K562 (cell line): ENCODE data around the gene BIRC5. TPM values are rescaled to one million over a fixed set of nuclear protein-coding genes. Genes with fewer than 3 reads are reported as not detected.
A peak's percentile ranks its signal among the peaks of the same experiment; 100 is the strongest.

Experiments used
- ATAC-seq: fragments of 200-7000 bp; cut with Tn5 transposase; 3 replicates; pipeline ENCODE4 v1.9.1; 2020; ENCODE audit warnings: moderate library complexity
- BruUV-seq: library from RNA; stranded (reverse); fragments of 400-500 nt; replicated peaks from 2 replicates; lab custom pipeline; 2021; lab: Mats Ljungman, UMichigan
- CTCF ChIA-PET: fragments of 300-600 bp; formaldehyde crosslinking; extraction: SDS; loops from one replicate; lab custom pipeline; 2021; ENCODE audit warnings: low intra/inter-chr PET ratio; lab: Yijun Ruan, JAX
- POLR2A ChIA-PET: fragments of 300-600, 350-650 bp; sonication (Branson Sonifier 250); formaldehyde crosslinking; extraction: SDS; loops from one replicate; lab custom pipeline; 2021; ENCODE audit warnings: antibody characterized with exemption, inconsistent platforms; lab: Yijun Ruan, JAX
- DNase-seq, 4 experiments: peaks; one replicate each; pipeline versions ENCODE4 v3.0.0 to v3.0.0-alpha.2; 2011 to 2018; ENCODE audit warnings: low spot score in 3 of 4, mixed read lengths in 3 of 4; ENCODE audit errors: extremely low read depth in 1 of 4
- FAIRE-seq: peaks from 2 replicates; lab custom pipeline; 2011; peaks lifted over from hg19 to GRCh38; lab: Jason Lieb, UNC
- H2AFZ ChIP-seq: 2 replicates; pipeline ENCODE4 v1.6.0; 2011; ENCODE audit warnings: low read depth, low read length, control low read depth, inconsistent platforms
- H3K27ac ChIP-seq: fragments of 200-600 bp; 3 replicates; pipeline ENCODE4 v1.8.0; 2011; ENCODE audit warnings: low read depth, mild to moderate bottlenecking, control low read depth, inconsistent platforms, low read length, moderate library complexity, mixed read lengths; ENCODE audit errors: extremely low read depth
- H3K27me3 ChIP-seq, 2 experiments: fragments of 300-600 bp in 1 of 2; 2 replicates in 1 of 2; 3 replicates in 1 of 2; pipeline versions ENCODE4 v1.6.0 to v1.8.0; 2011; ENCODE audit warnings: inconsistent platforms in 2 of 2, low read length in 2 of 2, mild to moderate bottlenecking in 1 of 2, mixed read lengths in 1 of 2, moderate library complexity in 1 of 2; ENCODE audit not compliant: control insufficient read depth in 2 of 2, insufficient read depth in 2 of 2
- H3K36me3 ChIP-seq: fragments of 300-600 bp; 3 replicates; pipeline ENCODE4 v1.8.0; 2011; ENCODE audit warnings: mild to moderate bottlenecking, low read length, inconsistent platforms; ENCODE audit not compliant: control insufficient read depth, insufficient read depth
- H3K4me1 ChIP-seq, 2 experiments: fragments of 200-600 bp in 1 of 2; replicated peaks in 1 of 2; 2 replicates in 1 of 2; 3 replicates in 1 of 2; pipeline versions ENCODE4 v1.5.1 to v1.8.0; 2011; ENCODE audit warnings: inconsistent platforms in 2 of 2, low read length in 2 of 2, mild to moderate bottlenecking in 1 of 2, mixed read lengths in 1 of 2, moderate library complexity in 1 of 2; ENCODE audit not compliant: control insufficient read depth in 2 of 2, insufficient read depth in 2 of 2
- H3K4me2 ChIP-seq: 2 replicates; pipeline ENCODE4 v1.6.1; 2011; ENCODE audit warnings: low read length, control low read depth, inconsistent platforms, mixed read lengths; ENCODE audit not compliant: insufficient read depth
- H3K4me3 ChIP-seq: fragments of 200-600 bp; sonication (generic), shearing (Covaris generic); 2 replicates; pipeline ENCODE4 v1.5.1; 2016; ENCODE audit warnings: control low read depth, inconsistent platforms
- H3K79me2 ChIP-seq: fragments of 200-600 bp; 3 replicates; pipeline ENCODE4 v1.8.0; 2011; ENCODE audit warnings: low read length, inconsistent platforms; ENCODE audit not compliant: control insufficient read depth, insufficient read depth
- H3K9ac ChIP-seq, 2 experiments: 2 replicates each; pipeline versions ENCODE4 v1.6.0 to v1.6.1; 2011; ENCODE audit warnings: low read depth in 2 of 2, low read length in 2 of 2, control low read depth in 1 of 2, inconsistent platforms in 1 of 2, mild to moderate bottlenecking in 1 of 2, mixed read lengths in 1 of 2; ENCODE audit not compliant: insufficient read depth in 1 of 2
- H3K9me1 ChIP-seq: one replicate; pipeline ENCODE4 v1.6.0; 2011; ENCODE audit warnings: inconsistent platforms, mild to moderate bottlenecking, low read length, moderate library complexity; ENCODE audit not compliant: control insufficient read depth, insufficient read depth
- H3K9me3 ChIP-seq: replicated peaks from 2 replicates; pipeline ENCODE4 v1.5.1; 2011; ENCODE audit warnings: low read depth, low read length, inconsistent platforms; ENCODE audit not compliant: control insufficient read depth, insufficient read depth
- H4K20me1 ChIP-seq: replicated peaks from 2 replicates; pipeline ENCODE4 v1.6.1; 2011; ENCODE audit warnings: low read length, inconsistent platforms, mixed read lengths; ENCODE audit not compliant: control insufficient read depth, insufficient read depth
- PTRF ChIP-seq: fragments of 450-650 bp; IDR thresholded peaks from 2 replicates; pipeline ENCODE4 v1.6.1; 2016; ENCODE audit warnings: mild to moderate bottlenecking, missing genetic modification characterization, missing compliant biosample characterization
- WGBS: fragments of 100-300 bp; shearing (Covaris generic); methylation state at CpG from one replicate; pipeline ENCODE4 v1.1.6; 2016; ENCODE audit warnings: low coverage, mixed read lengths; ENCODE audit not compliant: insufficient coverage; ENCODE audit errors: missing lambda C conversion rate; 5-methylcytosine and 5-hydroxymethylcytosine counted together
- in situ Hi-C: fragments of 300-500 bp; cut with MboI; formaldehyde crosslinking; loops from 4 replicates; pipeline ENCODE4 v1.15.0; 2018; ENCODE audit warnings: inconsistent platforms, mixed read lengths
- intact Hi-C: fragments of 100-400 bp; cut with micrococcal nuclease; formaldehyde crosslinking; loops from 2 replicates; pipeline ENCODE4 v1.14.2; 2022
- polyA plus RNA-seq, 8 experiments: library from polyadenylated mRNA; depleted of rRNA in 4 of 8; stranded (reverse) in 5 of 8; unstranded in 3 of 8; fragments of >200 nt; fragmentation: Nextera tagmentation in 2 of 8; fragmentation: Illumina TruSeq in 1 of 8; extraction: Ambion mirVana in 2 of 8; extraction: Trizol in 1 of 8; gene quantifications; 2 replicates each; pipeline versions ENCODE4 v1.2.1 to v1.2.3, GENCODE V29; 2011 to 2014; ENCODE audit warnings: inconsistent platforms in 1 of 8, missing spikeins in 1 of 8
- total RNA-seq, 7 experiments: library from RNA; depleted of rRNA in 6 of 7; stranded (reverse); fragments of >200 nt in 6 of 7; fragmentation: Illumina TruSeq in 2 of 7; extraction: Trizol in 2 of 7; gene quantifications; 2 replicates each; pipeline versions ENCODE4 v1.2.1 to v1.2.3, GENCODE V29; 2011 to 2021; ENCODE audit warnings: low replicate concordance in 1 of 7
- TF ChIP-seq, protein P1 (sequence below): sonication (generic); formaldehyde crosslinking; IDR thresholded peaks from 2 replicates; pipeline ENCODE4 v1.8.1; 2023; ENCODE audit warnings: mild to moderate bottlenecking, missing genetic modification reagents

The BIRC5 gene
- total and polyA plus RNA-seq, 9 of the 15 experiments (the other 6 are each of a cell fraction or from before 2014, with no cell fraction given), result 64.4 to 140 (median 101) TPM

DNA sequence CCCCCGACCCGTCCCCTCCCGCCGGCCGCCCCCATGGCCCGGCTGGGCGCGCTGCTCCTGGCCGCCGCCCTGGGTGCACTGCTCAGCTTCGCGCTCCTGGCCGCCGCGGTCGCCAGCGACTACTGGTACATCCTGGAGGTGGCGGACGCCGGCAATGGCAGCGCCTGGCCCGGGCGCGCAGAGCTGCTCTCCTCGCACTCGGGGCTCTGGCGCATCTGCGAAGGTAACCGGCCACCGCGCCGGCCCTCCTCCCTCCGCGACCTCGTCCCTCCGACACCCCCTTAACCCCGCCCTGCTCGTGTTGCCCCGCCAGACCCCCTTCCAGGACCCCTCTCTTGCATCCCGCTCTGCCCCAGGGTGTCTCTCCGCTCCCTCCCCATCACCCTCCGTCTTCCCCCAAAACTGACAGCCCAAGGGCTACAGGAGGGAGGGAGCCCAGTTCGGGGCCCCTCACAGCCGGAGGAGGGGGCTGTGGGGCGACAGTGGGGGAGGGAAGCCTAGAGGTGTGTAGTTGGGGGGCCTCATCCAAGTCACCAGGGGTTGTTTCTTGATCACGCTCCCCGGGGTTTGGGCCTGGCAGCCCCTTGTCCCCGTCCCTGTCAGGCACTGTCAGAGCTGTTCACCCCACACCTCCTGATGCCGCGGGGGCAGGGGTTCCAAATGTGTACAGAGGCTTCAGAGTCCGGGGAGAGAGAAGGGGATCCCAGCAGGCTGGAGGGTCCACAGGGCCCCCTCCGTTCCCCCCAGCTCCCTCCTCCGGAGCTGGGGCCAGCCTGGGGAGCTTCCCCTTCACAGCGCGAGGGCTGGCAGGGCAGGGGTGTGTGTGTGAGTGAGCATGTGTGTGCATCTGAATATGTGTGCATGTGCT is 18.2 kb downstream of the BIRC5 start:
- ATAC-seq (no peak), FAIRE-seq (no peak), DNase-seq (peak in 1 of 4 experiments; percentile 39)
- CTCF ChIA-PET, result no interaction called here
- intact Hi-C loops (no loop called here), in situ Hi-C loops (no loop called here)
- H2AFZ ChIP-seq, result no peak overlapping the region
- no peaks in the 10 kb centered on the region for H4K20me1 ChIP-seq
- no peak overlapping the region for H3K27ac ChIP-seq
- no peaks in the 10 kb centered on the region for H3K36me3 ChIP-seq
- H3K4me3 ChIP-seq, result no peak overlapping the region
- WGBS, result 61% methylated on average over 19 of the region's 55 CpGs
- H3K9me1 ChIP-seq, result no peaks in the 10 kb centered on the region
- TF ChIP-seq, protein P1, sequence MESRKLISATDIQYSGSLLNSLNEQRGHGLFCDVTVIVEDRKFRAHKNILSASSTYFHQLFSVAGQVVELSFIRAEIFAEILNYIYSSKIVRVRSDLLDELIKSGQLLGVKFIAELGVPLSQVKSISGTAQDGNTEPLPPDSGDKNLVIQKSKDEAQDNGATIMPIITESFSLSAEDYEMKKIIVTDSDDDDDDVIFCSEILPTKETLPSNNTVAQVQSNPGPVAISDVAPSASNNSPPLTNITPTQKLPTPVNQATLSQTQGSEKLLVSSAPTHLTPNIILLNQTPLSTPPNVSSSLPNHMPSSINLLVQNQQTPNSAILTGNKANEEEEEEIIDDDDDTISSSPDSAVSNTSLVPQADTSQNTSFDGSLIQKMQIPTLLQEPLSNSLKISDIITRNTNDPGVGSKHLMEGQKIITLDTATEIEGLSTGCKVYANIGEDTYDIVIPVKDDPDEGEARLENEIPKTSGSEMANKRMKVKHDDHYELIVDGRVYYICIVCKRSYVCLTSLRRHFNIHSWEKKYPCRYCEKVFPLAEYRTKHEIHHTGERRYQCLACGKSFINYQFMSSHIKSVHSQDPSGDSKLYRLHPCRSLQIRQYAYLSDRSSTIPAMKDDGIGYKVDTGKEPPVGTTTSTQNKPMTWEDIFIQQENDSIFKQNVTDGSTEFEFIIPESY (CRISPR knock-in tag), result peak; percentile 96
- TF ChIP-seq PTRF (tag), result no peak
- H3K4me1 ChIP-seq, result peaks cover 0 to 47% of the 10 kb centered on the region in 2 experiments; a peak in 3 of 5 replicates
- no peak overlapping the region for H3K4me2 ChIP-seq
- POLR2A ChIA-PET, result interaction anchor here (0.6 to 1.6 kb wide), 2 partner anchors 11 to 13 kb away, joined by 3 read pairs; no protein-coding TSS in a partner anchor
- H3K9ac ChIP-seq, result 0 out of 4 replicates have a peak overlapping the region, but pooled peaks of 1 of the 2 experiments have one; percentile 5
- no TSS peak for BruUV-seq
- H3K9me3 ChIP-seq, result no peaks in the 10 kb centered on the region
- H3K79me2 ChIP-seq, result no peaks in the 10 kb centered on the region
- H3K27me3 ChIP-seq, result no peaks in the 10 kb centered on the region
